GM18873 (cell line): ENCODE results near the gene GBX2.
"Not testable (repeated sequence)": the region's sequence is repeated elsewhere in the genome, so short reads cannot be mapped to it uniquely, and the experiment has no call there.

Experiments used
- ATAC-seq: cut with Tn5 transposase; IDR thresholded peaks from one replicate; pipeline ENCODE4 v1.9.1; 2021; ENCODE audit warnings: mild to moderate bottlenecking, moderate library complexity, moderate number of reproducible peaks; ENCODE audit not compliant: unreplicated experiment, low FRiP score

The GBX2 gene

DNA sequence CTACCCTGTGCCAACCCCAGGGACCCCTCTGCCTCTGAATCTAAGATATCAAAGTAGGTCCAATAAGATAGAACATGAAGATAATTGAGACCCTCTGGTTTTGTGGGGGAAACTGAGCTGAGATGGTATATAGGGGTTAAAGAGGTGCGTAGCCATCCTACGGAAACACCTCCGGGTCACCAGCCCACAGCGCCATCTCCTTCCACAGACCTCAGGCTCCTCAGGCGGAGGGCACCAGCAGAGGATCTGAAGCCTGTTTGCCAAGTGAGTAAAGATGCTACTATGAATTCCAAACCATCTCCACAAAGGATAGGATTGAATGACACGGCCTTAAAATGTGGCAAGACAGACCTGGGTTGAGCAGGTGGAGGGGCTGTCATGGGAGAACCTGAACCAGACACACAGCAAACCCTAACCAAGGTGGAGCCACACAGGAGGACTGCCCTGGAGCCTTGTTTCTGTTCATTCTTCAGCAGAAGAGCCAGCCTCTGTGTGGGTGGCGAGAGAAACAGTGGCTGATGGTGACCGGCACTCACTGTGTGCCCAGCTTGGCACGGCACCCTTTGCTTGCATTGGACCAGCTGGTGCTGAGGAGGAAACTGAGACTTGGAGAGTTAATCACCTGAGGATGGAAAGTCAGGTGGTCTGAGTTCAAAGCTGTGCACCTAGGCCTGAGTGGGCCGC, 10.2 kb downstream of the GBX2 start:
- ATAC-seq, result no peak

GRCh38 chr2:236157366-236157765, 10.8 kb downstream of the GBX2 start:
- no peak for ATAC-seq

DNA sequence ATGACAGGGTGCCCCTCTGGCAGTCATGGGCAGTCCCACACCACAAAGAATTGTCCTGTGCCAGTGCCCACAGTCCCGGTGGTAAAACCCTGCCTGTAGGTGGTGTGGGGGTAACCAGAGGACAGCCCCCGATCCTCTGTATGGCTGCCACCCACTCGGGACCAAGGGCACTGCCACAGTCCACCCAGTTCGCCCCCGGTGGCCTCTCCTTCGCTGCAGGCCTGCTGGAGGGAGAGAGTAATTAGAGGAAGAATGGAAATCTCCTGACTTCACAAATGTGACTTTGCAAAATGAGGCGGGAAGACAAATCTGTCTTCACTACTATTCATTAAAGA, 11.4 kb downstream of the GBX2 start:
- ATAC-seq, result no peak

DNA sequence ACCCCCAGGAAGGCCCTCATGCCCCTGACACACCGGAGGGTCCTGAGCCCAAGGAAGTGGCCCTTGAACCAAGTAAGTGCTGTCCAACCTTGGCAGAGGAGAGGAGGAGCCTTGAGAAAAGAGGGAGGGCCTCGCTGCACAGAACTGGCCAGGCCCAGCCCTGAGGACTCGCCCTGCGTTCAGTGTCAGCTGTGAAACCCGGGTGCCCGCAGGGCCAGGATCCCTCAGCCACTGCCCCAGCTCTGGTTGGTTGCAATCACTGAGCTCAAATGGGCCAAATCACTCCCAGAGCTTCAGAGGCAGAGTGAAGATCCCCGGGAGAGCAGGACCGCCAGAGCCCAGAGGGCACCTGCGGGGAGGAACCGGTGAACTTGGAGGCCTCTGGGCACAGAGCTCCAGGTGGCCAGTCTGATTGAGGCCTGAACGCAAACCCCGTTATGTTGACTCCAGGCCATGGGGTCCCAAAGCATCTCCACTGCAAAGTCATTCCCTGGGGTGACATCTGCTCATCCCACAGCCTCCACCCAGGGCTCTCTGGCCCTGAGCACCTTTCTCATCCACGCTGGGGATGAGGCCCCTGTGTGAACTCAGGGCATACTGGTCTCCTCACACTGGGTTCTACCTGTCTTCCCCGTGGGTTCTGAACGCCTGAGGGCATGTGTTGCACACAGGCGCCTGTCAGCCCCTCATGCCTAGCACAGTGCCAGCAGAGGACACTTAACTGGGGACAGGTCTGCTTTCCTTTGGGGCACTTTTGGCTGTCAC, 11.9 kb downstream of the GBX2 start:
- no peak for ATAC-seq

DNA sequence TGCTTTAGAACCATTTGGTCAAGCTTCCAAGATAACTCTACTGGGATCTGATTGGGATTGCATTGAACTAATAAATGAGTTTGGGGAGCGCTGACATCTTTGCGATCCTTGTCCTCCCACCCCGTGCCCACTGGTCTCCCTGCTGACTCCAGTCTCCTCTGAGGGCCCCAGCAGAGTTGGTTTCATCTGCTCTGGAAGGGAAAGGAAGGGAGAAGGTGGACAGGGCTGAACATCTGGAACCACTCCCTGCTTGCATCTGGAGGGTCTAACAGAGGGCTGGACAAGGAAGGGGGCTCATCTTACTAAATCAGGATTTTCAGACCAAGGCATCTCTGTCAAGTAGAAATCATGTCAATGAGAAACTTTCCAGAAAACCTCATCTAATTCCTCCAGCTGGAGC, 12.8 kb downstream of the GBX2 start:
- no peak for ATAC-seq

DNA sequence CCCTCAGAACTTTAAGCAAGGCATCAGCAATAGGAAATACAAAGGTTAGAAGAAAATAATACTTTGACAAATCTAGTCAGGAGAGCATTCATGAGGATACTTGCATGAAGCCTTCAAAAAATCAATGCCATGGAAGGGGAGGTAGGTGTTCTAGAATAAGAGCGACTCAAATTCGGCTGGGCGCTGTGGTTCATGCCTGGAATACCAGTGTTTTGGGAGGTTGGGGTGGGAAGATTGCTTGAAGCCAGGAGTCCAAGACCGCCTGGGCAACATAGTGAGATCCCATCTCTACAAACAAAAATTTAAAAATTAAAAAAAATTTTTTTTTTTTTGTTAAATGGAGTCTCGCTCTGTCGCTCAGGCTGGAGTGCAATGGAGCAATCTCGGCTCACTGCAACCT, 21.8 kb downstream of the GBX2 start:
- ATAC-seq, result no peak

DNA sequence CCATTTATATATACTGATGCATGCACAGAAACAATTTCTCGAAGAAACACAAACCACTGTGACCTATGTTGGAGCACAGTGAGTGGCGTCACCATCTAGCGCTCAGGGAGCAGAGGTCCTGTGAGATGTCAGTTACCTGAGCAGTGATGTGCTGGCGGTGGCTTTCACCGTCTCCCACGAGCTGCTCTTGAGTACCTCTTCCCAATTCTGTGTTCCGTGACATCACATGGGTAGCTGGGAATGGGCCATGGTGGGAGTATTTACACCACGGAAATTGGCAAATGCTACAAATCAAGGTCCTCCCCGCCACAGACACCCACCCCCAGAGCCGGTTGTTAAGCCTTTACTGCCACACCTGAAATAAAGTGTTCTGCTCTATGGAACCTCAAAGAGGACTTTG, 24.4 kb downstream of the GBX2 start:
- no peak for ATAC-seq

- ATAC-seq, result not testable (repeated sequence)
Observed at GRCh38 chr2:236141616-236142015, 26.6 kb downstream of the GBX2 start.

DNA sequence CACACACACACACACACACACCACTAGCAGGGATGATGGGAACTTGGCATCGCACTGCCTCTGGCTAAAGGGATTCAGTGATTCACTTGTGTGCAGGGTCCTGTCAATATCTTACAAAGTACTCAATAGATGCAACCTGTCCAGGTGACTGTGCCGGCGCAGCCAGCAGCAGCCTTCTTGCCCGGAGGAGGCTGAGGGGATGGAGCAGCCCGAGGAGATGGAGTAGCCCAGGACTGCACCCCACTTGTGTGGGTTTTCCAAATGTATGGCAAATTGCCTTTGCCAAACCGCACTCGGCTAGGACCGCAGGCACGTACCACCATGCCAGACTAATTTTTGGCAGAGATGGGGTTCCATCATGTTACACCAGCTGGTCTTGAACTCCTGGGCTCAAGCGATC, 31.1 kb downstream of the GBX2 start:
- no peak for ATAC-seq

DNA sequence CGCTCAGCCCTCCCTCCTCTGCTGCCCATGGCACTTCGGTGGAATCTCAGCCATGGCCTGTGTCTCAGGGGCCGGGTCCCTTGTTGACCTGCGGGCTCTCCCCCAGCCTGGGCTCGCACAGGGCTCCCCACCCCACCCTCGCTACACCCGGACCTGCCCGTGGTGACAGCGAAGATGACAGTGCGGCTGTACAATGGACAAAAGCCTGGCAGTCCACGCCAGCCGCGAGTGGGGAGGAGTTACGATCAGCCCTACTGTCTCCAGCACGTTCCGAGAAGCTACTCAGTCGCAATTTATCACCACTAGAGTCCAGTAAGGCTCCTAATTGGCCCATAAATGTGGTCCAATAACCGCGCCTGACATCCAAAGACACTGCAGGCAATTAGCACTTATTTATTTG, 31.6 kb downstream of the GBX2 start:
- no peak for ATAC-seq

DNA sequence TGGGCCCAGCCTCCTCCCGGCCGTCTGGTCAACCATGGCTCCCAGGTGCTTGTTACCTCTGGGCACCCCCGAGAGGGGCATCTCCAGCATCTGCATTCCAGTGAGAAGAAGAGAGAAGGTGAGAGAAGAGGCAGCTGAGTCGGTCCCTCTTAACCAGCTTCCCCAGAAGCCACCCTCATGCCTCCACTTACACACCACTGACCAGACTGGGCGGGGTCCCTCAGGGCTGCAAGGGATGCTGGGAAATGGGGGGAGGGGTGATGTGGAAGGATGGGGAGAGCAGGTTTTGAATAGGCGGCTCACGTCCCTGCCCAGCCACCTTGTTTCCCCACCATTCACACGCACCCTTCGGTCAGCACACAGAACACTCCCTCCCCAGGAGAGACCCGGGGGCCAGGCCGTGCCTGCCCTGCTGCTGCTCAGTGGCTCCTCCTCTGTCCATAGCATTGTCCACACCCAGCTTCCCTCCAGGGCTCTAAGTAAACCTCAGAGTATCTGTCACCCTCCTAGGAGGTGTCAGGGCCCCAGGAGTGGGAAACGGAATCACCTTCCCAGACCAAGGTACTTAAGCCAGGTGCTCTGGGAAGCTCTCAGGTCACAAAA, 34.7 kb downstream of the GBX2 start:
- no peak for ATAC-seq

- no peak for ATAC-seq
Observed at GRCh38 chr2:236131073-236131692, 37.0 kb downstream of the GBX2 start.

- ATAC-seq, result no peak
Observed at GRCh38 chr2:236130349-236130998, 37.7 kb downstream of the GBX2 start.

DNA sequence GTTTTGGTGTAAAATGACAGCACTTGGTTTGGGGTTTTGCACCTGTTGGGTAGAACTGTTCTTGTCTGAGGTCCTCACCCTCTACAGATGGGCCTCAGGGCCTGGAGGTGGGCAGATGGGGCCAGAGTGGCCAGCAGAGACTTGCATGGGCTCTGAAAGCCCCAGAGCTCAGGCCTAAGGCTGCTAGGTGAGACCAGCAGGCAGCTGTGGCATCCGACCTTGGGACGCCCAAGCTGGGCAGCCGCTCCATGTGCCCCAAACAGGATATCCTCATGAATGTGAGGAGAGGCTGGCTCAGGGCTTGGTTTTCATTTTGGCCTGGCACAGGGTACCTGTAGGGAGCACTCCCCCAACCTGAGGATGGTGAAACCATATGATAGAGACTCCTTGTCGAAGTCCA, 38.3 kb downstream of the GBX2 start:
- no peak for ATAC-seq

GRCh38 chr2:236128321-236128720, 39.9 kb downstream of the GBX2 start:
- no peak for ATAC-seq

GRCh38 chr2:236127010-236127409, 41.2 kb downstream of the GBX2 start:
- no peak for ATAC-seq

GRCh38 chr2:236125541-236125940, 42.6 kb downstream of the GBX2 start:
- no peak for ATAC-seq

GRCh38 chr2:236124182-236124893, 43.8 kb downstream of the GBX2 start:
- ATAC-seq, result no peak

DNA sequence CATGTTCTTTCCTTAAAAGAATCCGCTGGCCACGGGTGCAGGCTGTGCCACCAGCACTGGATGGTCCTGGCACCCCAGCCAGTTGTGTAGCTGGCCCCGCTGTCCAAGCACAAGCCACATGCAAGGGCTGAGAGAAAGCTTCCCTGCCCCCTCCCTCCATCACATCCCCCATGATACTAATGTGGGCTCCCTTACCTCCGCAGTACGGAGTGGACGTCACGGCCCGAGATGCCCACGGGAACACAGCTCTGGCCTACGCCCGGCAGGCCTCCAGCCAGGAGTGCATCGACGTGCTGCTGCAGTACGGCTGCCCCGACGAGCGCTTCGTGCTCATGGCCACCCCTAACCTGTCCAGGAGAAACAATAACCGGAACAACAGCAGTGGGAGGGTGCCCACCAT, 44.5 kb downstream of the GBX2 start:
- ATAC-seq, result no peak

DNA sequence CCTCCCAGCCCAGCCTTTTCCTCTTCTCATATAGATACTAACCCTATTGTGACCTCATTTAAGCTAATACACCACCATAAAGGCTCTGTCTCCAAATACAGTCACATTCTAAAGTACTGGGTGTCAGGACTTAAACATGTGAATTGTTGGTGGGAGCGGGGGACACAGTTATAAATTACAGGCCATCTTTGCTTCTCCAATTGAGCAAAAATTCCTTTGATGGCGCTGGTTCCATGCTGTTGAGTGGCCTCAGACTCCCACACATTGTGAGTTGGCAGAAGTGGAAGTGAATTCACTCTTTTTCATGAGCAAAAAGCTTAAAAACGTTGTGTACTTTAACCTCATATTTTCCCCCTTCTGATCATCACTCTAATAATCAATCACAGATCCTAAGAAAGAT, 46.0 kb downstream of the GBX2 start:
- no peak for ATAC-seq
